GM19372 (cell line): ENCODE data around the gene PAX5.

ENCODE experiments used
- ATAC-seq: cut with Tn5 transposase; IDR thresholded peaks from one replicate; pipeline ENCODE4 v1.9.1; 2021; ENCODE audit warnings: mild to moderate bottlenecking, low read depth, moderate library complexity; ENCODE audit not compliant: unreplicated experiment

PAX5 gene

GRCh38 chr9:36791222-36791950 is 242.7 kb downstream of the PAX5 start:
- ATAC-seq: no peak

DNA sequence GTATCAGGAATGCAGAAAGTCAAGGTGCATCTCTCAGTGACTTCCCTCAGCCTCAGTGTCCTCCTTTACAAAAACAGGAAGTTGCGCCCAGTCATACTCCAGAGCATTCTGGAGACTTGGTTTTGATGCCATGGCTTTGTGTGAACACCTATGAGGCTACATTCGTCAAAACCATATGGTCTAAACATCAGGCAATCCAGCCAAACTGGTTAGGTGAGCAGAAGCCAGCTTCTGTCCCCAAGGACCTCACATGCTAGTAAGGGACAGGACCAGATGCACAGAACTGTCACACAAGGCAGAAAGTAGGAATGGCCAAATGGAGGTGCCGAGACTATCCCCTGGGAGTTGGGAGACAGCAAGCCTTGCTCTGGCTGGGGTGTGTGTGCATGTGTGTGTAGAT is 244.2 kb downstream of the PAX5 start:
- no peak for ATAC-seq

DNA sequence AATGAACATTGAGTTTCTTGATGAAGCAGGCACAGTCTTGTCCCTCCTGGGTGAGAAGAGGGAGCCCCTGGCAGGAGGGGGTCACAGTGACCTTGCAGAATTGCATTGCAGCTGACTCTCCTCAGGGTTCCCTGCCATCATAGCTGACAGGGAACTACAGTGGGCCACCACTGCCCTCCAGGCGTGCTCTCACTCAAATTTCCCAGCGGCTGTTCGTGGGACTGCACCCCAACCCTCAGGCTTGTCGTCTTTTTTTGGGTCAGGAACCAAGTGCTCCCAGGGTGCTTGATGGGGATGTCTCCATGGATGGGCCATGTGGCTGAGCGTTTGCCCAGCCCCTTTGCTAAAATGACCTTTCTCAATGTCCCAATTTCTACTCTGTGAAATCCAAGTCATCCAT is 245.5 kb downstream of the PAX5 start:
- ATAC-seq: no peak

GRCh38 chr9:36787709-36788108 is 246.4 kb downstream of the PAX5 start:
- ATAC-seq: no peak
